DOHH2 (cell line): ENCODE results near the gene IL16.

Source experiments
- CTCF ChIP-seq: fragments of 200-600 bp; sonication (generic); IDR thresholded peaks from one replicate; pipeline ENCODE4 v1.5.1; 2014; ENCODE audit warnings: antibody characterized with exemption, mild to moderate bottlenecking, low read depth, low read length; ENCODE audit not compliant: poor library complexity, severe bottlenecking
- EZH2phosphoT487 ChIP-seq: fragments of 200-600 bp; sonication (generic); IDR thresholded peaks from 2 replicates; pipeline ENCODE4 v1.6.1; 2017; ENCODE audit warnings: borderline replicate concordance, mild to moderate bottlenecking, antibody characterized with exemption, low read length, moderate library complexity, mixed read lengths

DNA sequence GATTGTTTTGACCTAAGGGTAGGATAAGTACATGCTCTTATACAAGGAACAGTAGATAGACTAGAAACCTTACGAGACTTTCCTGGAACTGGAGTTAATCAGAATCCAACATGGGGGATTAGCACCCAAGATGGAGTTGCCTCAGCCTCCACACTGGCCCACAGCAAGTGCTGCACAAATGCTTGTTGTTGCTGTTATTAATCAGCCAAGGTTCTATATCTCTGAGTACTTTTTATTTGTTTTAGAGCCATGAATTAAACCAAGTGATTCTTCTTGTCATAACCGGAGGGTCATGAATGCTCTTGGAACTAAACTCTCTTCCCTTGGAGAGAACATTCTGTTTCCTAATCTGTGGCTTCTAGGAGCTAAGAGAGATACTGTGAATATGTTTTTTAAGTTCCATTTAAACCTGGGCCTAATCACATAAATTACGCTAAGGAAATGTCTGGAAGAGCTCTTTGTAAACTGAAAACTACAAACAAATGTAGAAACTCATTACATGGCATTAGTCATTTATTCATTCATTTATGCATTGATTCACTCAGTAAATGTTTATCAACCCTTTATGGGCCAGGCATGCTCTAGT is 5.7 kb upstream of the IL16 start:
- no peak for TF ChIP-seq CTCF
- TF ChIP-seq EZH2phosphoT487: no peak
